OCI-LY3 (cell line): ENCODE results near the gene WASHC1.
"Not testable (repeated sequence)": the region's sequence is repeated elsewhere in the genome, so short reads cannot be mapped to it uniquely, and the experiment has no call there.

Experiments
- CTCF ChIP-seq: fragments of 200-600, 300-600 bp; sonication (generic); IDR thresholded peaks from 2 replicates; pipeline ENCODE4 v1.5.1; 2014; ENCODE audit warnings: antibody characterized with exemption, low read length, low read depth
- EZH2phosphoT487 ChIP-seq: fragments of 200-600 bp; shearing (Covaris generic); IDR thresholded peaks from 2 replicates; pipeline ENCODE4 v1.6.1; 2018; ENCODE audit warnings: antibody characterized with exemption, mixed run types, low read depth

GRCh38 chr9:73076-73899 lies 44.0 kb upstream of the WASHC1 start:
- not testable (repeated sequence) for TF ChIP-seq CTCF, EZH2phosphoT487
